HFF-Myc (cell line): Measurements from ENCODE around the gene TMEM198.

Source experiments
- DNase-seq: peaks from one replicate; pipeline ENCODE4 v3.0.0-alpha.2; 2011; ENCODE audit warnings: low read depth; ENCODE audit errors: extremely low read depth
- H3K4me3 ChIP-seq: replicated peaks from 2 replicates; pipeline ENCODE4 v1.5.1; 2011; ENCODE audit warnings: low read depth, mild to moderate bottlenecking, control low read depth, low read length
- CTCF ChIP-seq: IDR thresholded peaks from 2 replicates; pipeline ENCODE4 v1.5.1; 2012; ENCODE audit warnings: mild to moderate bottlenecking, low read depth, low read length, control low read depth; ENCODE audit errors: missing control alignments

Gene TMEM198

GRCh38 chr2:219521066-219521880 lies 22.6 kb upstream of the TMEM198 start:
- peak; percentile 69 for TF ChIP-seq CTCF
- no peak for DNase-seq
- H3K4me3 ChIP-seq, result no peak overlapping the region

- peak; percentile 73 for DNase-seq
- 0 out of 2 replicates have a peak overlapping the region, but pooled peaks have one; percentile 13 for H3K4me3 ChIP-seq
- TF ChIP-seq CTCF, result no peak
Observed at GRCh38 chr2:219522111-219523030, 21.5 kb upstream of the TMEM198 start.

- no peak for DNase-seq
- TF ChIP-seq CTCF, result peak; percentile 2
- no peak overlapping the region for H3K4me3 ChIP-seq
Observed at GRCh38 chr2:219523031-219523671, 20.7 kb upstream of the TMEM198 start.

GRCh38 chr2:219524817-219525216 lies 19.0 kb upstream of the TMEM198 start:
- H3K4me3 ChIP-seq, result no peak overlapping the region
- no peak for DNase-seq
- no peak for TF ChIP-seq CTCF

GRCh38 chr2:219525533-219526232 lies 18.1 kb upstream of the TMEM198 start:
- no peak for DNase-seq
- H3K4me3 ChIP-seq, result no peak overlapping the region
- no peak for TF ChIP-seq CTCF
